GM19239 (cell line): ENCODE results near the gene NMNAT3.

ENCODE experiments used
- DNase-seq: peaks from one replicate; pipeline ENCODE4 v3.0.0; 2011; ENCODE audit warnings: low spot score; ENCODE audit not compliant: insufficient read length
- FAIRE-seq: peaks from 2 replicates; lab custom pipeline; 2011; peaks lifted over from hg19 to GRCh38; lab: Jason Lieb, UNC

Gene NMNAT3

GRCh38 chr3:139677388-139678155 is at the start of gene NMNAT3:
TSS of gene NMNAT3 (minus strand) at chr3:139677972. CDS start at chr3:139627724, 50,248 bp downstream.
- no peak for FAIRE-seq
- DNase-seq = peak; percentile 50

GRCh38 chr3:139721370-139721769 is 43.6 kb upstream of the NMNAT3 start:
- DNase-seq (no peak), FAIRE-seq (no peak)

- DNase-seq = no peak
- no peak for FAIRE-seq
Observed at GRCh38 chr3:139718415-139718814, 40.6 kb upstream of the NMNAT3 start.

- no peak for FAIRE-seq
- no peak for DNase-seq
Observed at GRCh38 chr3:139716908-139717485, 39.2 kb upstream of the NMNAT3 start.

GRCh38 chr3:139715743-139716360 is 38.1 kb upstream of the NMNAT3 start:
- FAIRE-seq (no peak), DNase-seq (no peak)

GRCh38 chr3:139715166-139715565 is 37.4 kb upstream of the NMNAT3 start:
- DNase-seq (no peak), FAIRE-seq (no peak)

GRCh38 chr3:139710212-139710611 is 32.4 kb upstream of the NMNAT3 start:
- FAIRE-seq (no peak), DNase-seq (no peak)

GRCh38 chr3:139705631-139706030 is 27.9 kb upstream of the NMNAT3 start:
- no peak for FAIRE-seq
- DNase-seq = no peak

- FAIRE-seq (no peak), DNase-seq (no peak)
Observed at GRCh38 chr3:139696314-139696604, 18.5 kb upstream of the NMNAT3 start.

- DNase-seq (no peak), FAIRE-seq (no peak)
Observed at GRCh38 chr3:139695426-139696313, 17.9 kb upstream of the NMNAT3 start.

- no peak for FAIRE-seq
Observed at GRCh38 chr3:139695007-139695406, 17.2 kb upstream of the NMNAT3 start.

GRCh38 chr3:139694542-139694941 is 16.8 kb upstream of the NMNAT3 start:
- DNase-seq (no peak), FAIRE-seq (no peak)

More at GRCh38 chr3:139695007-139695406, 17.2 kb upstream of the NMNAT3 start:
- DNase-seq = no peak

GRCh38 chr3:139691619-139692018 is 13.8 kb upstream of the NMNAT3 start:
- no peak for FAIRE-seq
- DNase-seq = no peak

- no peak for DNase-seq
Observed at GRCh38 chr3:139689708-139690228, 12.0 kb upstream of the NMNAT3 start.

GRCh38 chr3:139689122-139689521 is 11.3 kb upstream of the NMNAT3 start:
- DNase-seq (no peak), FAIRE-seq (no peak)

More at GRCh38 chr3:139689708-139690228, 12.0 kb upstream of the NMNAT3 start:
- no peak for FAIRE-seq

- no peak for DNase-seq
- no peak for FAIRE-seq
Observed at GRCh38 chr3:139687431-139687830, 9.7 kb upstream of the NMNAT3 start.

GRCh38 chr3:139686624-139687023 is 8.9 kb upstream of the NMNAT3 start:
- FAIRE-seq = no peak

GRCh38 chr3:139686206-139686605 is 8.4 kb upstream of the NMNAT3 start:
- no peak for DNase-seq
- FAIRE-seq = no peak

More at GRCh38 chr3:139686624-139687023, 8.9 kb upstream of the NMNAT3 start:
- DNase-seq = no peak

GRCh38 chr3:139679220-139679775 is 1.5 kb upstream of the NMNAT3 start:
- no peak for FAIRE-seq
- DNase-seq = no peak
